ENCODE data around the gene RNF166. TPM values are rescaled to one million over a fixed set of nuclear protein-coding genes. Genes with fewer than 3 reads are reported as not detected.

RNF166 gene
- total and polyA plus RNA-seq, 2 of the 13 experiments (the other 11 are each of a cell fraction or from before 2014, with no cell fraction given) = 21.4 to 23.0 TPM

DNA sequence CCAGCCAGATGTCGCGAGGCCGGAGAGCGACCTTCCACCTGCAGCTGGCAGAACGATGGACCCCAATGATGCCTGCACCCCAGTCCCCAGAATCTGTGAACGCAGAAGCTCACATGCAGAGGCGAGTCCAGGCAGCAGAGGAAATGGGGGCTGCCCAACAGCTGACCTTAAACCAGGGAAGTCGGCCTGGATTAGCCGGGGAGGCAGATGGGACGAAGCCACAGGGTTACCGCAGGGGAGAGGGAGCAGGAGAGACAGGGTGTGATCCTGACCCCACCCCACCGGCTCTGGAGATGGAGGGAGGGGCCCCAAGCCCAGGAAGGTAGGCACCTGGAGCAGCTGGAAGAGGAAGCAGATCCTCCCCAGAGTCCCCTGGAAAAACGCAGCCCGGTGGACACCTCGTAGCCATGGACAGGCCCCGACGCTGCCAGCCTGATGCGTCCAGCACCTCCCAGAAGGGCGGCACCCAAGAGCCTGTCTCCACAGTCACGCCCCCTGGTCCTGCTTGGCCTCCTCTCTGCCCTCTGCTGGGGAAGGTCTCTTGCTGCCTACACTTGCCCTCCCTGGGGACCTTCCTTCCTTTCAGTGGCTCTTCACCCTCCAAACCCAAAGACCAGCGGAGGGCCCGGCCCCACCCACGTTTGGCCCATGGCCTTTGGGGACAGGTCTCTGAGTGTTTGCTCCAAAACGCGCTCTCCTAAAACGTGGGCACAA is 41.5 kb upstream of the RNF166 start:
- Histone ChIP-seq H4K20me1 (ENCODE audit: insufficient read depth, low read length) (peaks cover 5% of the 10 kb centered on the region), H3K9me3 (ENCODE audit: low read length) (no peaks in the 10 kb centered on the region), H3K9ac (ENCODE audit: insufficient read depth, low read depth, low read length) (no peak overlapping the region), H3K4me2 (ENCODE audit: low read depth, low read length) (no peak overlapping the region), H3K36me3 (replicated peaks in 1 of 2; ENCODE audit: control insufficient read depth in 1 of 2, insufficient read depth in 2 of 2, low read length in 2 of 2) (peaks cover 11 to 15% of the 10 kb centered on the region in 2 experiments; a peak in 4 of 5 replicates), H2AFZ (ENCODE audit: low read length) (no peak overlapping the region), H3K27ac (ENCODE audit: extremely low read length, insufficient read depth, low read length) (no peak overlapping the region), H3K79me2 (ENCODE audit: insufficient read depth, low read length) (no peaks in the 10 kb centered on the region), H3K27me3 (ENCODE audit: control insufficient read depth in 1 of 2, insufficient read depth in 2 of 2, low read length in 2 of 2) (no peaks in the 10 kb centered on the region; a peak in 1 of 5 replicates), H3K4me1 (ENCODE audit: insufficient read depth, low read length) (no peaks in the 10 kb centered on the region), H3K4me3 (replicated peaks in 1 of 3; ENCODE audit: insufficient read depth in 1 of 3, low read depth in 2 of 3, low read length in 3 of 3) (no peak overlapping the region)
- ATAC-seq (peak; percentile 68), FAIRE-seq (peak; percentile 64), DNase-seq (ENCODE audit: low spot score) (peak; percentile 66)
- BruUV-seq (replicated peaks) = no TSS peak
- ChIA-PET POLR2A (no interaction called here), CTCF (ENCODE audit: low intra/inter-chr PET ratio, low total read pairs) (interaction anchor here (1.5 to 1.8 kb wide), 2 partner anchors 36 to 91 kb away, joined by 4 to 12 read pairs; no protein-coding TSS in a partner anchor)
- intact Hi-C loops (cut with micrococcal nuclease; ENCODE audit: unreplicated experiment) (loop anchor here (1.0 kb wide), 1 partner anchor 24 kb away; no protein-coding TSS in a partner anchor), in situ Hi-C loops (cut with HindIII; ENCODE audit: extremely low pct_ligation_motif_present, low pct_unique_long_range_greater_than_20kb) (no loop called here)
- WGBS (ENCODE audit: low lambda C conversion rate) = 93% methylated on average over 18 of the region's 26 CpGs
- no peak for TF ChIP-seq ZNF543 (CRISPR knock-in tag; IDR thresholded peaks at IDR 0.05)
- TF ChIP-seq STAG1 (CRISPR knock-in tag; IDR thresholded peaks at IDR 0.05) = peak; percentile 27; the same call in 1 of the 2 replicates
- TF ChIP-seq ZNF224 (CRISPR knock-in tag; IDR thresholded peaks at IDR 0.05) = no peak
- TF ChIP-seq SAP130 (CRISPR knock-in tag; IDR thresholded peaks at IDR 0.05; ENCODE audit: low read depth) = peak; percentile 43
- TF ChIP-seq, protein P1, sequence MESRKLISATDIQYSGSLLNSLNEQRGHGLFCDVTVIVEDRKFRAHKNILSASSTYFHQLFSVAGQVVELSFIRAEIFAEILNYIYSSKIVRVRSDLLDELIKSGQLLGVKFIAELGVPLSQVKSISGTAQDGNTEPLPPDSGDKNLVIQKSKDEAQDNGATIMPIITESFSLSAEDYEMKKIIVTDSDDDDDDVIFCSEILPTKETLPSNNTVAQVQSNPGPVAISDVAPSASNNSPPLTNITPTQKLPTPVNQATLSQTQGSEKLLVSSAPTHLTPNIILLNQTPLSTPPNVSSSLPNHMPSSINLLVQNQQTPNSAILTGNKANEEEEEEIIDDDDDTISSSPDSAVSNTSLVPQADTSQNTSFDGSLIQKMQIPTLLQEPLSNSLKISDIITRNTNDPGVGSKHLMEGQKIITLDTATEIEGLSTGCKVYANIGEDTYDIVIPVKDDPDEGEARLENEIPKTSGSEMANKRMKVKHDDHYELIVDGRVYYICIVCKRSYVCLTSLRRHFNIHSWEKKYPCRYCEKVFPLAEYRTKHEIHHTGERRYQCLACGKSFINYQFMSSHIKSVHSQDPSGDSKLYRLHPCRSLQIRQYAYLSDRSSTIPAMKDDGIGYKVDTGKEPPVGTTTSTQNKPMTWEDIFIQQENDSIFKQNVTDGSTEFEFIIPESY (CRISPR knock-in tag; IDR thresholded peaks at IDR 0.05) = peak; percentile 57; the same call in 1 of the 2 replicates
- TF ChIP-seq GABPA (IDR thresholded peaks at IDR 0.05; ENCODE audit: low read depth, low read length) = no peak
- TF ChIP-seq GABPA (CRISPR knock-in tag; IDR thresholded peaks at IDR 0.05; ENCODE audit: low read depth) = 0 out of 2 replicates have a peak, but pooled peaks have one; percentile 8
- TF ChIP-seq, protein P2, sequence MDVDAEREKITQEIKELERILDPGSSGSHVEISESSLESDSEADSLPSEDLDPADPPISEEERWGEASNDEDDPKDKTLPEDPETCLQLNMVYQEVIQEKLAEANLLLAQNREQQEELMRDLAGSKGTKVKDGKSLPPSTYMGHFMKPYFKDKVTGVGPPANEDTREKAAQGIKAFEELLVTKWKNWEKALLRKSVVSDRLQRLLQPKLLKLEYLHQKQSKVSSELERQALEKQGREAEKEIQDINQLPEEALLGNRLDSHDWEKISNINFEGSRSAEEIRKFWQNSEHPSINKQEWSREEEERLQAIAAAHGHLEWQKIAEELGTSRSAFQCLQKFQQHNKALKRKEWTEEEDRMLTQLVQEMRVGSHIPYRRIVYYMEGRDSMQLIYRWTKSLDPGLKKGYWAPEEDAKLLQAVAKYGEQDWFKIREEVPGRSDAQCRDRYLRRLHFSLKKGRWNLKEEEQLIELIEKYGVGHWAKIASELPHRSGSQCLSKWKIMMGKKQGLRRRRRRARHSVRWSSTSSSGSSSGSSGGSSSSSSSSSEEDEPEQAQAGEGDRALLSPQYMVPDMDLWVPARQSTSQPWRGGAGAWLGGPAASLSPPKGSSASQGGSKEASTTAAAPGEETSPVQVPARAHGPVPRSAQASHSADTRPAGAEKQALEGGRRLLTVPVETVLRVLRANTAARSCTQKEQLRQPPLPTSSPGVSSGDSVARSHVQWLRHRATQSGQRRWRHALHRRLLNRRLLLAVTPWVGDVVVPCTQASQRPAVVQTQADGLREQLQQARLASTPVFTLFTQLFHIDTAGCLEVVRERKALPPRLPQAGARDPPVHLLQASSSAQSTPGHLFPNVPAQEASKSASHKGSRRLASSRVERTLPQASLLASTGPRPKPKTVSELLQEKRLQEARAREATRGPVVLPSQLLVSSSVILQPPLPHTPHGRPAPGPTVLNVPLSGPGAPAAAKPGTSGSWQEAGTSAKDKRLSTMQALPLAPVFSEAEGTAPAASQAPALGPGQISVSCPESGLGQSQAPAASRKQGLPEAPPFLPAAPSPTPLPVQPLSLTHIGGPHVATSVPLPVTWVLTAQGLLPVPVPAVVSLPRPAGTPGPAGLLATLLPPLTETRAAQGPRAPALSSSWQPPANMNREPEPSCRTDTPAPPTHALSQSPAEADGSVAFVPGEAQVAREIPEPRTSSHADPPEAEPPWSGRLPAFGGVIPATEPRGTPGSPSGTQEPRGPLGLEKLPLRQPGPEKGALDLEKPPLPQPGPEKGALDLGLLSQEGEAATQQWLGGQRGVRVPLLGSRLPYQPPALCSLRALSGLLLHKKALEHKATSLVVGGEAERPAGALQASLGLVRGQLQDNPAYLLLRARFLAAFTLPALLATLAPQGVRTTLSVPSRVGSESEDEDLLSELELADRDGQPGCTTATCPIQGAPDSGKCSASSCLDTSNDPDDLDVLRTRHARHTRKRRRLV (CRISPR knock-in tag; IDR thresholded peaks at IDR 0.05) = no peak
- 0 out of 2 replicates have a peak, but pooled peaks have one; percentile 47 for TF ChIP-seq ZBTB7A (CRISPR knock-in tag; IDR thresholded peaks at IDR 0.05)
- TF ChIP-seq, protein P3, sequence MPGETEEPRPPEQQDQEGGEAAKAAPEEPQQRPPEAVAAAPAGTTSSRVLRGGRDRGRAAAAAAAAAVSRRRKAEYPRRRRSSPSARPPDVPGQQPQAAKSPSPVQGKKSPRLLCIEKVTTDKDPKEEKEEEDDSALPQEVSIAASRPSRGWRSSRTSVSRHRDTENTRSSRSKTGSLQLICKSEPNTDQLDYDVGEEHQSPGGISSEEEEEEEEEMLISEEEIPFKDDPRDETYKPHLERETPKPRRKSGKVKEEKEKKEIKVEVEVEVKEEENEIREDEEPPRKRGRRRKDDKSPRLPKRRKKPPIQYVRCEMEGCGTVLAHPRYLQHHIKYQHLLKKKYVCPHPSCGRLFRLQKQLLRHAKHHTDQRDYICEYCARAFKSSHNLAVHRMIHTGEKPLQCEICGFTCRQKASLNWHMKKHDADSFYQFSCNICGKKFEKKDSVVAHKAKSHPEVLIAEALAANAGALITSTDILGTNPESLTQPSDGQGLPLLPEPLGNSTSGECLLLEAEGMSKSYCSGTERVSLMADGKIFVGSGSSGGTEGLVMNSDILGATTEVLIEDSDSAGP (CRISPR knock-in tag; IDR thresholded peaks at IDR 0.05; ENCODE audit: borderline replicate concordance) = peak; percentile 42; the same call in 1 of the 2 replicates
- peak; percentile 40; the same call in 1 of the 2 replicates for TF ChIP-seq HOXA3 (CRISPR knock-in tag; IDR thresholded peaks at IDR 0.05)
- TF ChIP-seq, protein P4, sequence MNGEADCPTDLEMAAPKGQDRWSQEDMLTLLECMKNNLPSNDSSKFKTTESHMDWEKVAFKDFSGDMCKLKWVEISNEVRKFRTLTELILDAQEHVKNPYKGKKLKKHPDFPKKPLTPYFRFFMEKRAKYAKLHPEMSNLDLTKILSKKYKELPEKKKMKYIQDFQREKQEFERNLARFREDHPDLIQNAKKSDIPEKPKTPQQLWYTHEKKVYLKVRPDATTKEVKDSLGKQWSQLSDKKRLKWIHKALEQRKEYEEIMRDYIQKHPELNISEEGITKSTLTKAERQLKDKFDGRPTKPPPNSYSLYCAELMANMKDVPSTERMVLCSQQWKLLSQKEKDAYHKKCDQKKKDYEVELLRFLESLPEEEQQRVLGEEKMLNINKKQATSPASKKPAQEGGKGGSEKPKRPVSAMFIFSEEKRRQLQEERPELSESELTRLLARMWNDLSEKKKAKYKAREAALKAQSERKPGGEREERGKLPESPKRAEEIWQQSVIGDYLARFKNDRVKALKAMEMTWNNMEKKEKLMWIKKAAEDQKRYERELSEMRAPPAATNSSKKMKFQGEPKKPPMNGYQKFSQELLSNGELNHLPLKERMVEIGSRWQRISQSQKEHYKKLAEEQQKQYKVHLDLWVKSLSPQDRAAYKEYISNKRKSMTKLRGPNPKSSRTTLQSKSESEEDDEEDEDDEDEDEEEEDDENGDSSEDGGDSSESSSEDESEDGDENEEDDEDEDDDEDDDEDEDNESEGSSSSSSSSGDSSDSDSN (CRISPR knock-in tag; IDR thresholded peaks at IDR 0.05) = 0 out of 2 replicates have a peak, but pooled peaks have one; percentile 14
